H54 (cell line): ENCODE data around the gene SARS1.

Experiments used
- DNase-seq: peaks from one replicate; pipeline ENCODE4 v3.0.0; 2011; ENCODE audit warnings: low spot score, mixed read lengths; ENCODE audit not compliant: insufficient read length
- FAIRE-seq: peaks from 3 replicates; lab custom pipeline; 2011; peaks lifted over from hg19 to GRCh38; lab: Jason Lieb, UNC
- POLR2A ChIP-seq: IDR thresholded peaks from 2 replicates; pipeline ENCODE4 v1.6.1; 2011; ENCODE audit warnings: low read depth, mild to moderate bottlenecking, low read length

The SARS1 gene

DNA sequence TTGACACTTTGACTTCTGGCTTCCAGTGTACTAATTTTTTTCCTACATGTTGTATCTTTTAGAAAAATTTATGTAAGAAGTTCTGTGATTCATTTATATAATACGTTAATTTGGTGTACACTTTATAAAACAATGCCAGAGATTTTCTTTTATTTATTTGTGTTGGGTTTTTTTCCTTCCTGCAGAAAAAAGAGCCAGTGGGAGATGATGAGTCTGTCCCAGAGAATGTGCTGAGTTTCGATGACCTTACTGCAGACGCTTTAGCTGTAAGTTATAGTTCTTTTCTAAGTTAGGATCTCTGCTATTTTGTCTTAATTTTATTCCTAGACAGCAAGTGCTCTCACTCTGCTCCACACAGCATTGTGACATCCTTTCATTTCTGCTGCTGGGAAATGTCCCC lies 14.4 kb downstream of the SARS1 start:
- DNase-seq (no peak), FAIRE-seq (no peak)
- TF ChIP-seq POLR2A: no peak

- DNase-seq (no peak), FAIRE-seq (no peak)
- no peak for TF ChIP-seq POLR2A
Observed at GRCh38 chr1:109229531-109230127, 15.9 kb downstream of the SARS1 start.

DNA sequence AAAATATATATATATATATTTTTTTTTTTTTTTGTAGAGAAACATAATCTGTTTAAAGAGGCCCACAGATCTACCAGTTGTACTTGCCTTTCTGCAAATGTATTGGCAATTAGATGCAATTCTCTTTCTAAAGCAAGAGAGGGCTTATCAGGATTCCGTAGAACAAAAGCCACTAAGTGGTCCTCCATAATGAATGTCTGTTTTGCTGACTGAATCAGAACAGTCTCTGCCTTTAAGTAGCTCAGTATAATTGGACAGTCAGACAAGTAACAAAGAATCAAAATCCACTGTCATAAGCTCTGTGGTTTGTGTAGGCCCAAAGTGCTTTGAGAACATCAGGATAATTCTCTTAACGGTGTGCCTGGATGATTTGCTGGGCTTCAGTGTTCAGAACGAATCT lies 17.3 kb downstream of the SARS1 start:
- no peak for DNase-seq
- no peak for TF ChIP-seq POLR2A
- no peak for FAIRE-seq

DNA sequence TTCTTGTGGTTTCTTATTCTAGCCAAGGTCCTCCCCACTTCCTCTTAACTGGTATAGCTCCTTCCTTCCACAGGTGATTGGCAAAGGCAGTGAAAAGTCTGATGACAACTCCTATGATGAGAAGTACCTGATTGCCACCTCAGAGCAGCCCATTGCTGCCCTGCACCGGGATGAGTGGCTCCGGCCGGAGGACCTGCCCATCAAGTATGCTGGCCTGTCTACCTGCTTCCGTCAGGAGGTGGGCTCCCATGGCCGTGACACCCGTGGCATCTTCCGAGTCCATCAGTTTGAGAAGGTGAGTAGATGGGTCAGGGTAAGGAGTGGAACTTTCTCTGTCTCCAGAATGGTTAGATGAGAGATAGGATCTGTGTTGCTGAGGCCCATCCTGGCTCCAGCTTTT lies 21.4 kb downstream of the SARS1 start:
- no peak for TF ChIP-seq POLR2A
- DNase-seq: no peak
- no peak for FAIRE-seq

DNA sequence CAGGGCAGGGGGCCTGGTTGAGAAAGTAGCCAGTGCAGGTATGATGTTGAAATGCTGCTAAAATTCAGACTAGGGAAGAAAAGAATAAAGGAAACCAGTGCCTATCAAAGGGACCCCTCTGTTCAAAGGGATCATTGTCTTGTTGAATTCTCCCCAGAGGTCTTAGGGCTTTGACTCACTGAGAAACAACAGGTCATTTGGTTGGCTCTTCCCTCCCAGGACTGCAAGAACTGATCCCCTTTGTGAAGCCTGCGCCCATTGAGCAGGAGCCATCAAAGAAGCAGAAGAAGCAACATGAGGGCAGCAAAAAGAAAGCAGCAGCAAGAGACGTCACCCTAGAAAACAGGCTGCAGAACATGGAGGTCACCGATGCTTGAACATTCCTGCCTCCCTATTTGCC lies 23.8 kb downstream of the SARS1 start:
- no peak for FAIRE-seq
- DNase-seq: no peak
- TF ChIP-seq POLR2A: no peak

DNA sequence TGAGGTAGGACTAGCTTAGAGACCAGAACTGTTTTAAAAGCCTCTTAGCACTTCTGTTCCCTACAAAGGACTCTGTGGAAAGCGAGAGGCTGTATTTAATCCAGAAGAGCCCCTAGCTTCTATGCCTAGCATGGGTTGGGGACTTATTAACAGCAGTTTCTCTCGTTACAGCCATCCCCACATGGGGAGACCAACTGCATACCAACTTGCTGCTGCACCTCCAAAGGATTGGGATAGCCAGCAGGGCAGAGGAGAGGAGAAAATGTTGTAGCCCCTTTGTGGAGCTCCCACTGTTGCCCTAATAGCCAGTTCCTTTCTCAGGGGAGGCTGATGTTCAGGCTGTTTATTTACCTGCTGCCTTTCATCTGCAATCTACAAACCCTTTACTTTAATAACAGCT lies 24.7 kb downstream of the SARS1 start:
- TF ChIP-seq POLR2A: no peak
- DNase-seq (no peak), FAIRE-seq (no peak)

DNA sequence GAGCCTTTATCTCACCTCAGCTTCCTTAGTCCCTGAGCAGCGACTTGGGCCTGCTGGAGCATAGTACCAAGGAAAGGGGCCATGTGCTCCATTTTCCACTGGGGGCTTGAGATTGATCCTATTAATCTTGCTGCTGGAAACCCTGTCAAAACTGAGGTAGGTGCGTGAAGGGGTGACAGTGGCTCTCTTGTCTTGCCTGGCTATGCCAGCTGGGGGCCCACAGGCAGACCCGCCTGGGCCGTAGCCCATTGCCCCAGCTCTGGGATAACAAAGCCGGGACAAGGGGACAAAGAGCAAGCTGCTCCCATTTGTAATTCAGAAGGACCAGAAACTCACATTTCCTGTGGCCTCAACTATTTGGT lies 25.3 kb downstream of the SARS1 start:
- FAIRE-seq: no peak
- TF ChIP-seq POLR2A: no peak
- no peak for DNase-seq

DNA sequence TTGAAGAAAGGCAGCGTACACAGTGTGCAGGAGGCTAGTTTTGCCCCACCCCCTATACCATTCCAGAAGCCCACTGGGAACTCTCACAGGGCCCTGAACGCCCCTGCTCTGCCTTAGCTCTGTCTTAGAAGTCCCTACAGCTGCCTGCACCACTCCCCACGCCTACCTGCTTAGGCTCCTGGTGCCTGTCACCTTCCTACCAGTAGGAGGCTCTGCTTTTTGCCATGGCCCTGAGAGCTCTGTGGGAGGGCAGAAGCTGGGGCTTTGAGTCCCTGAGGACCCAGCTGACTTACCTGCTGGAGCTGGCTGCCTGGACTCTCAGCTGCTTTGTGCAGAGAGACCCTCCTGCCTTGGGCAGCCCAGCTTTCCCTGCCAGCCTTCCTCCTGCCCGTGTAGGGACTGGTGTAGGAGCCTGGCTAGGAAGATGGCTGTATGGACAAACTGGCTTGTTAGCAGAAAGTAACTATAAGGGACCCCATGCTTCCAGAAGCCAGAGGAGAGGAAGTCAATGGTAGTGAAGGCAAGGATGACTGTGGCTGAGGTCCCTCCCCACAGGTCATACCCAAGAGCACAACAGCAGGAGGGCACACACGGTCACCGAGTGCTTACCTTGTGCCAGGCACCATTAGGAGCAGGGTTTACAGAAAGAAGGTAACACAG lies 25.8 kb downstream of the SARS1 start:
- FAIRE-seq (no peak), DNase-seq (no peak)
- no peak for TF ChIP-seq POLR2A

DNA sequence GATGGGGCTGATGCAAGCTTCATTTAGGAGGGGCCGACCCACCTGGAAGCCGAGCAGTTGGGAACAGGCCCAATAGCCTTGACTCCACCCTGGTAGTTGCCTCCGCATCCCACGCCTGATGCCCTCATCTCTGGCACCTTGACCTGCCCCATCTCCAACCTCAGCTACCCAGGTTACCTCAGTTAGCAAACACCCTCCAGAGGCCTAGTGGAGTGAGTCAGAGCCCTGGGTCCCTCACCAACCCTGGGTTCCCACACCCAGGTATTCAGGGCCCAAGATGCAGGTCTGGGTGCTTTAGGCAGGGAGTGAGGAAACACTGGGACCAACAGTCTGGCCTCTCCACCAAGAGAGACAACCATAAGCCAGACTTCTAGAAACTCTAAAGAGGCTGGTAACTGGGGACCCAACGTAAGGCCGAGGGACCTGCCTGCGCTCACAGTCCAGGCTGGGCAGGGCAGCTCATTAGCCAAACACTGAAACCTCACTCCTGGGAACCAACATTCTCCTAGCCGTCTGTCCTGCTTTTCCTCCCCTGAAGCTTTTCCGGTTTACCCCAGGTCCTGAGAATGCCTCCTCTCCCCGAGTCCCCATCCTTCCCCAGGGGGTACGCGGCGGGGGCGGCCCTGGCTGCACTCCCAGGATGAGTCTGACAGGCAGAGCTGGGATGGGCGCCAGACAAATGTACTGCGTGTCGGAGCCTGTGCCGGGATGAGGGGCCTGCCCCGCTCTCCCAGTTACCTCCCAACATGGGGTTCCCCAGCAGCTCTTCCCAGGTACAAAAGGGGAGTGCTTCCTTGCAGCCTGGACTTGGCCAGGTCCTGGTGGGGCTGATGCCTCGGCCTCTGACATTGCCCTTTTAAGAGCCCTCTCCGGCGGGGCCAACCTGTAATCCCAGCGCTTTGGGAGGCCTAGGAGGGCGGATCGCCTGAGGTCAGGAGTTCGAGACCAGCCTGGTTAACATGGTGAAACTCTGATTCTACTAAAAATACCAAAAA lies 26.7 kb downstream of the SARS1 start:
- no peak for FAIRE-seq
- no peak for DNase-seq
- no peak for TF ChIP-seq POLR2A

DNA sequence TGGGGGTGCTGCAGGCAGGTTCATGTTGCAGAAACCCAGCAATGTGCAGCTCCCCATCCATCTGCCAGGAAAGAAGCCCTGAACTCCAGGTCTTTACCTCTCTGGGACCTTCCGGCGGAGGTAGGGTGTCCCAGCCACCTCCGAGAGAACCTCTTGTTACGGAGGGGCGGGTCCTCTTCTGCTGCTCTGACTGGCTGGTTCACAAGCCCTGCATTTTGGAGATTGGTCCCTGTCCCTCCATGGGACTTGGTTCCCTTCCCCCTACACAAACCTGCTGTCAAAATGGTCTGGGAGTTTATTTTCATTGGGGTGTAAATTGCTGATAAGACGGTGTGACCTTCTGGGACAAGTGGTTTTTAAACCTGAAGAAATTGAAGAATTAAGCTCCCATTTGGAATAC lies 27.6 kb downstream of the SARS1 start:
- no peak for FAIRE-seq
- no peak for DNase-seq
- no peak for TF ChIP-seq POLR2A

- TF ChIP-seq POLR2A: no peak
- no peak for FAIRE-seq
- no peak for DNase-seq
Observed at GRCh38 chr1:109241841-109242345, 28.2 kb downstream of the SARS1 start.

GRCh38 chr1:109242387-109242786 lies 28.7 kb downstream of the SARS1 start:
- no peak for TF ChIP-seq POLR2A
- DNase-seq (no peak), FAIRE-seq (no peak)

DNA sequence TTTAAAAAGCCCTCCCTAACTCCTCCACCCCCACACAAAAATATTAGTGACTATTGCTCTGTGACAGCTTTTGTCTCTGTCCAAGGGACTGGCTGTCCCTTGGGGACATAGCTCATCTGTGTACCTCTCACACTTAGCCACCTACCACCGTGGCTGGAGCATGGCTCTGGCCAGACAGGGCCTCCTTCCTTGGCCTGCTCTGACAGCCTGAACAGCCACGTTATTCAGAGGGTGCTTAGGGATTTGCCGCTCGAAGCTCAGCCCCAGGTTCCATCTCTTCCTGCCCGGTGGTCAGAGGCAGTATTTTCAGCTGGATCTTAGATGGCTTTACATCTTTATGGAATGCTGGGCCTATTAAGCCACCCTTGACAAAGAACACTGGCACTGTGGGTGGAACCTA lies 29.5 kb downstream of the SARS1 start:
- TF ChIP-seq POLR2A: no peak
- DNase-seq (no peak), FAIRE-seq (no peak)
